Mucosa of descending colon (tissue), 3 donors: ENCODE results near the gene RIPOR2. TPM values are rescaled to one million over a fixed set of nuclear protein-coding genes. Genes with fewer than 3 reads are reported as not detected.

ENCODE experiments used
- ATAC-seq: fragments of 200-7000 bp; cut with Tn5 transposase; one replicate; pipeline ENCODE4 v1.9.1; 2020; ENCODE audit warnings: mild to moderate bottlenecking, moderate library complexity
- DNase-seq, 3 donors: peaks; one replicate each; pipeline ENCODE4 v3.0.0-alpha.2; 2020
- H3K36me3 ChIP-seq: fragments of 200-600 bp; one replicate; pipeline ENCODE4 v1.8.0; 2021; ENCODE audit warnings: low read depth, mild to moderate bottlenecking
- H3K4me1 ChIP-seq: fragments of 200-600 bp; one replicate; pipeline ENCODE4 v1.8.0; 2021; ENCODE audit warnings: low read depth, mild to moderate bottlenecking
- H3K4me3 ChIP-seq: fragments of 200-600 bp; one replicate; pipeline ENCODE4 v1.8.0; 2021; ENCODE audit warnings: mild to moderate bottlenecking
- H3K9me3 ChIP-seq: fragments of 200-600 bp; one replicate; pipeline ENCODE4 v1.8.0; 2021; ENCODE audit warnings: mild to moderate bottlenecking
- CTCF ChIP-seq: fragments of 200-600 bp; IDR thresholded peaks from one replicate; pipeline ENCODE4 v1.8.0; 2022; ENCODE audit warnings: antibody characterized with exemption, mild to moderate bottlenecking
- intact Hi-C, 2 donors: fragments of 100-400 bp; cut with DNase I in 1 of 2; cut with micrococcal nuclease in 1 of 2; formaldehyde crosslinking; loops; one replicate each; pipeline versions ENCODE4 v1.11.0 to v1.11.1; 2022; cut with DNase I, micrococcal nuclease
- total RNA-seq, 3 donors: library from RNA; stranded (reverse); fragmentation: NEBNext Ultra II Directional in 2 of 3; extraction: Animal tissue kit (Norgen Biotek cat#: 25700) in 2 of 3; gene quantifications; one replicate each; pipeline versions ENCODE4 v1.2.1 to v1.2.4, GENCODE V29; 2021 to 2023
- donor health status: DM: no; HTN: no; CAD: no; lungs with moderate emphysema.
- donor health status: DM: no; HTN: no; CAD: no.
- donor health status: DM: no; HTN: yes; CAD: no.

RIPOR2 gene
- total RNA-seq, 3 donors from 2014 or later = 2.9 to 4.7 (median 4.1) TPM

- DNase-seq = peak in 1 of 3 donors; percentile 13
These were observed 157.6 kb downstream of the RIPOR2 start for GRCh38 chr6:24778121-24778520.

GRCh38 chr6:24777227-24777626 is 158.5 kb downstream of the RIPOR2 start:
- no peak for TF ChIP-seq CTCF
- H3K4me3 ChIP-seq = no peak overlapping the region
- no peaks in the 10 kb centered on the region for H3K9me3 ChIP-seq
- H3K36me3 ChIP-seq = no peaks in the 10 kb centered on the region
- peaks cover 16% of the 10 kb centered on the region for H3K4me1 ChIP-seq
- ATAC-seq (no peak), DNase-seq (no peak)
- intact Hi-C loops = loop anchor here in 1 of 2 donors (10.0 kb wide), 1 partner anchor 112 kb away; the partner anchor contains the start of genes ACOT13 and TDP2

More at GRCh38 chr6:24778121-24778520, 157.6 kb downstream of the RIPOR2 start:
- H3K4me3 ChIP-seq = no peak overlapping the region
- intact Hi-C loops = loop anchor here in 1 of 2 donors (10.0 kb wide), 1 partner anchor 113 kb away; the partner anchor contains the start of genes ACOT13 and TDP2
- H3K36me3 ChIP-seq = no peaks in the 10 kb centered on the region
- H3K4me1 ChIP-seq = peaks cover 16% of the 10 kb centered on the region
- ATAC-seq = no peak
- TF ChIP-seq CTCF = no peak
- H3K9me3 ChIP-seq = no peaks in the 10 kb centered on the region

GRCh38 chr6:24775520-24776058 is 160.2 kb downstream of the RIPOR2 start:
- Histone ChIP-seq H3K36me3 (no peaks in the 10 kb centered on the region), H3K4me3 (peak overlapping the region; percentile 83), H3K9me3 (no peaks in the 10 kb centered on the region), H3K4me1 (peaks cover 16% of the 10 kb centered on the region)
- DNase-seq = no peak
- intact Hi-C loops = loop anchor here in 1 of 2 donors (10.0 kb wide), 1 partner anchor 111 kb away; the partner anchor contains the start of genes ACOT13 and TDP2
- ATAC-seq = no peak
- no peak for TF ChIP-seq CTCF

- peak within 1 kb of the TSS; percentile 83 for H3K4me3 ChIP-seq
- ATAC-seq = peak; percentile 94
- intact Hi-C loops = loop anchor here in 1 of 2 donors (10.0 kb wide), 1 partner anchor 110 kb away; the partner anchor contains the start of genes ACOT13 and TDP2
- H3K9me3 ChIP-seq = no peaks in the 10 kb centered on the region
- H3K4me1 ChIP-seq = peaks cover 16% of the 10 kb centered on the region
- TF ChIP-seq CTCF = no peak
- H3K36me3 ChIP-seq = no peaks in the 10 kb centered on the region
- peak; percentile 99 for DNase-seq
These were observed 160.9 kb downstream of the RIPOR2 start, which contains the start of gene GMNN for GRCh38 chr6:24774696-24775519. GMNN (plus strand) TSS chr6:24774937; CDS start chr6:24777247, 2,310 bp downstream.

- DNase-seq = no peak
- Histone ChIP-seq H3K4me1 (peaks cover 1% of the 10 kb centered on the region), H3K36me3 (no peaks in the 10 kb centered on the region), H3K4me3 (no peak overlapping the region), H3K9me3 (no peaks in the 10 kb centered on the region)
- TF ChIP-seq CTCF = no peak
- ATAC-seq = no peak
- intact Hi-C loops = loop anchor here (10.0 kb wide), 2 partner anchors 54 to 184 kb away; partner anchors contain the start of gene C6orf62 (in 1 of the 2)
These were observed 167.4 kb downstream of the RIPOR2 start for GRCh38 chr6:24768361-24768760.
